ENCODE results near the gene SUSD1. TPM values are rescaled to one million over a fixed set of nuclear protein-coding genes. Genes with fewer than 3 reads are reported as not detected.

SUSD1 gene
- total RNA-seq, 3 donors from 2014 or later = 18.8 to 43.8 (median 19.5) TPM

GRCh38 chr9:112065806-112066606 lies 109.1 kb downstream of the SUSD1 start:
- H3K4me1 ChIP-seq (ENCODE audit: low read depth) = peaks cover 39% of the 10 kb centered on the region
- DNase-seq = peak; percentile 71 to 83 (median 74)
- no peaks in the 10 kb centered on the region for H3K36me3 ChIP-seq (ENCODE audit: low read depth)
- peak; percentile 76 for ATAC-seq
- H3K4me3 ChIP-seq = no peak overlapping the region
- H3K9me3 ChIP-seq = no peaks in the 10 kb centered on the region
- intact Hi-C loops (cut with DNase I, micrococcal nuclease) = no loop called here
- TF ChIP-seq CTCF (IDR thresholded peaks at IDR 0.05) = no peak

DNA sequence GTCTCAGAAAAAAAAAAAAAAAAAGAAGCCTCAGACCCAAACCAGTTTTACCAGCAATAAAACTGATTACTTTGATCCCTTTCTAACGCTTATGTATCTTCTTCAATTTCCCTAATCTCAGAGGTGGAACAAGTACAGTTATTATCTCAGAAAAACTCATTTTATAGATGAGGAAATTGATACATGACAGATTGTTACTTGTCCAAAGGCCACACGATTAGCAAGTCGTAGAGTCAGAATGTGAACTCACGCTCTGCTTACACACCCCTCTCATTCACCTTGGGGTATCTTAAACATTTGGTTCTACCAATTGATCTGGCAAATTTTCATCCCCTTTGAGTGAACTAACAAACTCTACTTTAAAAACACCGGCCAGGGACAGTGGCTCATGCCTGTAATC lies 110.2 kb downstream of the SUSD1 start:
- peaks cover 35% of the 10 kb centered on the region for H3K4me1 ChIP-seq (ENCODE audit: low read depth)
- intact Hi-C loops (cut with DNase I, micrococcal nuclease) = no loop called here
- TF ChIP-seq CTCF (IDR thresholded peaks at IDR 0.05) = no peak
- H3K4me3 ChIP-seq = no peak overlapping the region
- no peaks in the 10 kb centered on the region for H3K36me3 ChIP-seq (ENCODE audit: low read depth)
- H3K9me3 ChIP-seq = no peaks in the 10 kb centered on the region
- ATAC-seq (peak; percentile 45), DNase-seq (no peak)

- no peak overlapping the region for H3K4me3 ChIP-seq
- ATAC-seq = no peak
- DNase-seq = no peak
- H3K4me1 ChIP-seq (ENCODE audit: low read depth) = peaks cover 34% of the 10 kb centered on the region
- TF ChIP-seq CTCF (IDR thresholded peaks at IDR 0.05) = no peak
- no peaks in the 10 kb centered on the region for H3K36me3 ChIP-seq (ENCODE audit: low read depth)
- no peaks in the 10 kb centered on the region for H3K9me3 ChIP-seq
- intact Hi-C loops (cut with DNase I, micrococcal nuclease) = no loop called here
Observed at GRCh38 chr9:112063586-112063985, 111.5 kb downstream of the SUSD1 start.

DNA sequence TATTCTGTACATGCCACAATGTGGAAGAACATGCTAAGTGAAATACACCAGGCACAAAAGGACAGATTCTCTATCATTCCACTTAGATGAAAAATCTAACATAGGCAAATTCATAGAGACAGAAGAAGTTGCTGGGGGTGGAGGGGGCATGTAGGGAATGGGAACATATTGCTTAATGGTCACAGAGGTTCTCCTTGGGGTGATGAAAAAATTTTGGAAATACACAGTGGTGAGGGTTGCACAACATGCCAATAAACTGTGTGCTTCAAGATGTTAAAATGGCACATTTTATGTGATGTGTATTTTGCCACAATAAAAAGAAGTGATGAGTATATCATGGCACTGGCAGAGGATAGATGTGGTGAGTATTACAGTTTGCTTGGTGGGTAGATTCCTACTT lies 111.9 kb downstream of the SUSD1 start:
- no peak for ATAC-seq
- no peaks in the 10 kb centered on the region for H3K36me3 ChIP-seq (ENCODE audit: low read depth)
- H3K4me3 ChIP-seq = no peak overlapping the region
- no peaks in the 10 kb centered on the region for H3K9me3 ChIP-seq
- intact Hi-C loops (cut with DNase I, micrococcal nuclease) = no loop called here
- TF ChIP-seq CTCF (IDR thresholded peaks at IDR 0.05) = no peak
- no peak for DNase-seq
- peaks cover 35% of the 10 kb centered on the region for H3K4me1 ChIP-seq (ENCODE audit: low read depth)

- intact Hi-C loops (cut with DNase I, micrococcal nuclease) = no loop called here
- H3K36me3 ChIP-seq (ENCODE audit: low read depth) = no peaks in the 10 kb centered on the region
- peak; percentile 71 for ATAC-seq
- peaks cover 29% of the 10 kb centered on the region for H3K4me1 ChIP-seq (ENCODE audit: low read depth)
- no peaks in the 10 kb centered on the region for H3K9me3 ChIP-seq
- H3K4me3 ChIP-seq = no peak overlapping the region
- peak in 1 of 3 donors; percentile 67 for DNase-seq
- TF ChIP-seq CTCF (IDR thresholded peaks at IDR 0.05) = no peak
Observed at GRCh38 chr9:112061152-112061740, 113.9 kb downstream of the SUSD1 start.

Measured in mucosa of descending colon (tissue), 3 donors.